Activated CD4-positive, CD25-positive, alpha-beta regulatory T cell treated with anti-CD3 and anti-CD28 coated beads, Interleukin-2, amount 50 U/mL, for 72 hours (primary cell): ENCODE measurements around the gene ZPBP2.
"Not testable (repeated sequence)": the region's sequence is repeated elsewhere in the genome, so short reads cannot be mapped to it uniquely, and the experiment has no call there.

Source experiments
- DNase-seq: peaks from one replicate; pipeline ENCODE4 v3.0.0; 2021

ZPBP2 gene, protein sequence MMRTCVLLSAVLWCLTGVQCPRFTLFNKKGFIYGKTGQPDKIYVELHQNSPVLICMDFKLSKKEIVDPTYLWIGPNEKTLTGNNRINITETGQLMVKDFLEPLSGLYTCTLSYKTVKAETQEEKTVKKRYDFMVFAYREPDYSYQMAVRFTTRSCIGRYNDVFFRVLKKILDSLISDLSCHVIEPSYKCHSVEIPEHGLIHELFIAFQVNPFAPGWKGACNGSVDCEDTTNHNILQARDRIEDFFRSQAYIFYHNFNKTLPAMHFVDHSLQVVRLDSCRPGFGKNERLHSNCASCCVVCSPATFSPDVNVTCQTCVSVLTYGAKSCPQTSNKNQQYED

DNA sequence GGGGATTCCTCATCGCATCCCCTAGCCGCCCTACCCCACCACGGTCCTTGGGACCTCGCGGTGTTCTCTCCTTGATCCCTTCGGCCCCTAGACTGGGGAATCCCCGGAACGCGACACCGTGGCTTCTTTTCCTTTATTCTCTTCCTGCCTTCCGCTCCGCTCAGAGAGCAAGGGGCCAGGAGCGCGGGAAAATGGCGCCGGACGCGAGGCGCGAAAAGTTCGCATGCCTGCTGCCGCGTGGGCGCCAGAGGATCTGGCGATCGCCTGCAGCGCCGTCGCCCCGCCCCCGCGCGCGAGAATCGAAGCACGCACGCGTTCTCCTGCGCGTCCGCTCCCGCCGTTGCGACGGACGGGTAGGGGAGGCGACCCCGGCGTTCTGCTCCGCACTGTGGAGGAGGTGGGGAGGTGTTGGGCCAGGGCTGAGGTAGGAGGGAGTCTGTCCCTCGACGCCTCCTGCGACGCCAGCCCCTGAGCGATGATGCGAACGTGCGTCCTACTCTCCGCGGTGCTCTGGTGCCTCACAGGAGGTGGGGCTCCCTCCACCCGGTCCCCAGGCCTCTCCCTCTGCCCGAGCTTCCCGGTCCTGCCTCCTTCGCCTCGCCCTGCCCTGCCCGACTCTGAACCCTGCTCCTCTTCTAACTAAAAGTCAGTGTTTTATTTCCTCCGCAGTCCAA lies at the start of gene ZPBP2:
Gene ZPBP2 (plus strand): TSS at position 323 of the 674 bp plus-strand sequence. CDS start 153 bp downstream, at position 476.
- peak; percentile 66 for DNase-seq

DNA sequence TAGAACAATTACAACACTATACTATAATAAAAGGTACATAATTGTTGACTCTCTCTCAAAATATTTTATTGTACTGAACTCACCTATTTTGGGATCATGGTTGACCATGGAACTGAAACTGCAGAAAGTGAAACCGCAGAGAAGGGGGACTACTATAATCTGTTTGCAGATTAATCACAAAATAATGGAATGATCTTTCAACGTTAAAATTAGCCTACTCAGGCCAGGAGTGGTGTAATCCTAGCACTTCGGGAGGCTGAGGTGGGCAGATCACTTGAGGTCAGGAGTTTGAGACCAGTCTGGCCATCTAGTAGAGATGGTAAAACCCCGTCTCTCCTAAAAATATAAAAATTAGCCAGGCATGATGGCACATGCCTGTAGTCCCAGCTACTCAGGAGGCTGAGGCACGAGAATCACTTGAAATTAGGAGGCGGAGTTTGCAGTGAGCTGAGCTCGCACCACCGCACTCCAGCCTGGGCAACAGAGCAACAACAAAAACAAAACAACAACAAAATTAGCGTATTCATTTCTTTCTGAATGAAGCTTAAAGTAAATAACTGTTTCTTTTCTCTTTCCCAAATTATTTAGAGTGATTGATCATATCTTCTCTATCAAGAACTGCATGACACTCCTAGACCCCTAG lies 49.5 kb upstream of the ZPBP2 start:
- no peak for DNase-seq

DNA sequence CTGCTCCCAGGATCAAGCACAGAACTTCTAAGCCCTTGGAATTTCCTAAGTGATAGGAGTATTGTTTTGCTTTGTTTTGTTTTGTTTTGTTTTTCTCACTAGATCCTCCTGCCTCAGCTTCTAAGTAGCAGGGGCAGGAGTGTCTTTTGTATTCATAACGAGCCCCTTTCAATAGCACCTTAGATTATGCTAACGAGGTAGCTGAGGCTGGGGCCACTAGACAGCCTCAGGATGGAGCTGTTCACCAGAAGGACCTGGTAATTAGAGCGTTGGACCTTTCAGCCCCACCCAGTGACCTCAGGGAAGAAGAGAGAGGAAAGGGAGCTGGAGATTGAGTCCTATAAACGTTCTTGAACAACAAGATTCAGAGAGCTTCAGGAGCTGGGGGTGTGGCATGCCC lies 47.5 kb upstream of the ZPBP2 start:
- DNase-seq, result no peak

DNA sequence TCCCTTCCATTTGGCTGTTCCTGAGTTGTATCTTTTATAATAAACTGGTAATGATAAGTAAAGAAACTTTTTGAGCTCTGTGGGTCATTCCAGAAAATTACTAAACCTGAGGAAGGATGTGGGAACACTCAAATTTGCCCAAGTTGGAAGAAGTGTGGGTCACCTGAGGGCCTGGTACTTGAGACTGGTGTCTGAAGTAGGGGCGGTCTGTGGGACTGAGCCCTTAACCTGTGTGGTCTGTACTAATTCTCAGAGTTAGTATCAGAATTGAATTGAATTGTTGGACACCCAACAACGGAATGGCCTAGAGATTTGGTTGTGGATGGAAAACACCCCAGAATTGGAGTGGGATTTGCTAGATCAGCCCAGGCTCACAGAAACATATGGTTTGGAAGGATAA lies 47.0 kb upstream of the ZPBP2 start:
- no peak for DNase-seq

DNA sequence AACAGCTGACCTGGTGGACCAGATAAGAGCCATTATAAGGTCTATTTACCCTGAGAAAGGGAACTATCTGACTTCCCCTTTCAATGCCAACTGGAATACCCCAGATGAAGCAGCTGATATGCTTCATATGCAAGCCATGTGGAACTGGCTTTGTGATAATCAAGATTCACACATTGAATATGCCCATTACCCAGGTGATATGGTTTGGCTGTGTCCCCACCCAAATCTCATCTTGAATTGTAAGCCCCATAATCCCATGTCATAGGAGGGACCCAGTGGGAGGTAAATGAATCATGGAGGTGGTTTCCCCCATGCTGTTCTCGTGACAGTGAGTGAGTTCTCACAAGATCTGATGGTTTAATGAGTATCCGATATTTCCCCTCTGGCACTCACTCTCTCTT lies 46.0 kb upstream of the ZPBP2 start:
- no peak for DNase-seq

DNA sequence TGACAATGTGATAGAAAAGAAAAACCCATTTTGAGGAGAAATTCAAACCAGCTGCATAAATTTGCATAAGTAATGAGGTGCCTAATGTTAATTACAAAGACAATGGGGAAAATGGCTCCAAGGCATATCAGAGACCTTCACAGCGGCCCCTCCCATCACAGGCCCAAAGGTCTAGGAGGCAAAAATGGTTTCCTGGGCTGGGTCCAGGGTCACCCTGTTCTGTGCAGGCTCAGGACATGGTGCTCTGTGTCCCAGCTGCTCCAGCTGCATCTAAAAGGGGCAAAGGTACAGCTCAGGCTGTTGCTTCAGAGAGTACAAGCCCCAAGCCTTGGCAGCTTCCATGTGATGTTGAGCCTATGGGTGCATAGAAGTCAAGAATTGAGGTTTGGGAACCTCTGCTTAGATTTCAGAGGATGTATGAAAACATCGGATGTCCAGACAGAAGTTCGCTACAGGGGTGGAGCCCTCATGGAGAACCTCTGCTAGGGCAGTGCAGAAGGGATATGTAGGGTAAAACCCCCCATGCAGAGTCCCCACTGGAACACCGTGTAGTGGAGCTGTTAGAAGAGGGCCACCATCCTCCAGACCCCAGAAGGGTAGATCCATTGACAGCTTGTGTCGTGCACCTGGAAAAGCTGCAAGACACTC lies 44.5 kb upstream of the ZPBP2 start:
- DNase-seq, result no peak

DNA sequence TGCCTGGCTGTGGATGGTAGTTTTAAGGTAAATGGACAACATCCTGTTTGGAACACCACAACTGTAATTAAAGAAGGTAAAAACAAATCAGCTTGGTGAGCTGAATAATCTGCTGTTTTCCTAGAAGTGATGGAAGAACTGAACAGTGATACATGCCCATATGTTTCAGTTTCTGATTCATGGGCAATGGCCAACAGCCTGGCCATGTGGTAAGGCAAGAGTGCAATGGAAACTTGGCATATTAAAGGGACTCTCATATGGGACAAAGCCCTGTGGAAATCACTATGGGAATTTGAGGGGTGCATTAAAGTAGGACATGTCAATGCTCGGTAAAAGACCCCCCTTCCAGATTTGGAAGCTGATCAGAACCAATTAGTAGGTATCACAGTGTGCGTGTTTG lies 41.7 kb upstream of the ZPBP2 start:
- DNase-seq, result no peak

DNA sequence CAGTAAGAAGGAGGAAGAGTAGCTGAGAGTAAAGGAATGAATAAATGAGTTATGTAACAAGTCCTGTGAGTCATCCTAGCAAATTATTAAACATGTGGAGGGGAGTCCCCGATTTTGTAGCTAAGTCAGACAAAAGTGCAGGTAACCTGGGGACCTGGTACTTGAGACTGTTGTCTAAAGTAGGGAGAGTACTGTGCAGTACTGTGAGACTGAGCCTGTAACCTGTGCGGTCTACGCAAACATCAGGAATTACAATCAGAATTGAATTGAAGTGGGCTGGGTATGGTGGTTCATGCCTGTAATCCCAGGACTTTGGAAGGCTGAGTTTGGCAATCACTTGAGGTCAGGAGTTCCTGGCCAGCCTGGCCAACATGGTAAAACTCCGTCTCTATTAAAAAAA lies 39.6 kb upstream of the ZPBP2 start:
- DNase-seq, result no peak

DNA sequence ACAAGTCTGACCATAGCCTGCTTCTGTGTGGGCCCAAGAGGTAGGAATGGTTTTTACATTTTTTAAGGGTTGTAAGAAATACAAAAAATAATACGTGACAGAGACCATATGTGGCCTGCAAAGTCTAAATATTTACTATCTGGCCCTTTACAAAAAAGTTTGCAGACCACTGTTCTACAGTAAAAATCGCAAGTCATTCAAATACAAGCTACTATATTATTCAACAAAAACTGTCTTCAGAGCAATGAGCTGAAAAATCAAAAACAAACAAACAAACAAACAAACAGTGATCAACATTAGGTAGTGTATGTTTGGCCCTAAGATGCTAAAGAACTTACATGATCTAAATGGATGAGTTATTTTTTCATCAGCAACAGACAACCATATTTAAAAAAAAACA lies 36.4 kb upstream of the ZPBP2 start:
- DNase-seq, result no peak

DNA sequence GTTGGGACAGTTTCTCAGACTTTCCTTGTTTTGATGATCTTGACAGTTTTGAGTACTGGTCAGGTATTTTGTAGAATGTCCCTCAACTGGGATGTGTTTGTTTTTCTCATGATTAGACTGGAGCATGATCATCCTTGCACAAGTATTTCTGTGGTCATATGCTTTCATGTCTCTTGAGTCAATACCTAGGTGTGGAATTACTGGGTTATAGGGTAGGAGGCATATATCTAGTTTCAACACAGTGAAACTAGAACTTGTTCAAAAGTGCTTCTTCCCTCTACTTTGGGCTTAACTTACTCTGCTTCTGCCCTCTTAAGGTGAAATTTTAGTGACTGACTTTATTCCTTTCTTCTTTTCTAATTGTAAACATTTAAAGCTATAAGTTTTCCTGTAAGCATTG lies 34.0 kb upstream of the ZPBP2 start:
- no peak for DNase-seq

DNA sequence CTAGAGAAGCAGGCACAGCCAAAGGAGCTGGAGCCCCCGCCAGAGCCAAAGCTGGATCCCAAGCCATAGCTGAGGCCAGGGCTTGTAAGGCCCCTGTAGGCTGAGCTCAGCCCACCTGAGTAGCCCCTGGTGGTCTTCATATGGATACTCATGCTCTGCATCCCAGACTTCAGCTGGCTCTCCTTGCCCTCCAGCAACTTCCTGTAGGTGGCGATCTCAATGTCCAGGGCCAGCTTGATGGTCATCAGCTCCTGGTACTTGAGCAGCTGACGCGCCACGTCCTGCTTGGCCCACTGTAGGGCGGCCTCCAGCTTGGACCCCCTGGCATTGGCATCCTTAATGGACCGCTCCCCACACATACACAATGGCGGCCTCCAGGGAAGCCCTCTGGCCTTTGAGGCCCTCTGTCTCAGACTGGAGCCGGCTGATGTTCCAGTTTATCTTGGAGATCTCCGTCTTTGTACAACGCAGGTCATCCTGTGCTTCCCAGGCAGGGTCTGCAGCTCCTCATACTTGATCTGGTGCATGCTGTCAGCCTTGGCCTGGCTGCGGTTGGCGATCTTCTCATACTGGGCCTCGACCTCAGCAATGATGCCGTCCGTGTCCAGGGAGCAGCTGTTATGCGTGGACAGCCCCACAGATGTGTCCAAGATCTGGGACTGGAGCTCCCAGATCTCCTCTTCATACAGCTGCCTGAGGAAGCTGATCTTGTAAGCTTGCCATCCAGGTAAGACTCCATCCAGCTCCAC lies 32.8 kb upstream of the ZPBP2 start:
- no peak for DNase-seq

DNA sequence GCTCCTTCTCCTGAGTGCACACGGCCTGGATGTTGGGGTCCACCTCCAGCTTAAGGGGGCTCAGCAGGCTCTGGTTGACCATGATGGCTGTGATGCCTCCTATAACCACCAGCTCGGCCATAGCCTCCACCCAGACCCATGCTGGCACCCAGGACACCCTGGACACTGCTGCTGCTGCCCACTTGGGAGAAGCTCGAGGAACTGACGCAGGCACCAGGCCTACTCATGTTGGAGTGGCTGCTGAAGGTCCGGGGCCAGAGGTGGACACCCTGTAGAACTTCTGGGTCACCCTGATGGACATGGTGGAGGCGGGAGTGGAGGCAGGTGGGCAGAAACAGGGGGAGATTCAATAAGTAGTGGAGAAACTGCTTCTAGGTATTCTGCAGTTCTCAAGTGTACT lies 31.9 kb upstream of the ZPBP2 start:
- DNase-seq, result no peak

DNA sequence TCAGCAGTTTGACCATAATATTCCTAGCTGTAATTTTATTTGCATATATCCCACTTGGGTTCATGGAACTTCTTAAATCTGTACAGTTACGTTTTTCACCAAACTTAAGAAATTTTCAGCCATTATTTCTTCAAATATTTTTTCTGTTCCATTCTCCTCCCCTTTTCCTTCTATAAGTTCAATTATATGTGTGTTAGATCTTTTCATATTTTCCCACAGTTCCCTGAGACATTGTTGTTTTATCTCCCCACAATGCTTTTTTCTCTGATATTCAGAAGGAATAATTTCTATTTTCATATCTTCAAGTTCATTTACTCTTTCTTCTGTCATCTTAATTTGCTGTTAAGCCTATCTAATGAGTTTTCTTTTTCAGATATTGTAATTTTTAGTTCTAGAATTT lies 29.9 kb upstream of the ZPBP2 start:
- no peak for DNase-seq

DNA sequence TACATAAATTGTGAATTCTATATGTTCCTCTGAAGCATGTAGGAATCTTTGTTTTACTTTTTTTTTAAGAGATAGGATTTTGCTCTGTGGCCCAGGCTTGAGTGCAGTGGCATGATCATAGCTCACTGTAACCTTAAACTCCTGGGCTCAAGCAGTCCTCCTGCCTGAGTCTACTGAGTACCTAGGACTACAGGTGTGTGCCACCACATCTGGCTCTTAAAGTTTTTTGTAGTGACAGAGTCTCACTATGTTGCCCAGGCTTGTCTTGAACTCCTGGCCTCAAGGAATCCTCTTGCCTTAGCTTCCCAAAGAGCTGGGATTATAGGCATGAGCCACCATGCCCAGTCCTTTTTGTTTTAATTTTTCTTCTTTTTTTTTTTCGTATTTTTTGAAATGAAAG lies 29.2 kb upstream of the ZPBP2 start:
- DNase-seq, result no peak

DNA sequence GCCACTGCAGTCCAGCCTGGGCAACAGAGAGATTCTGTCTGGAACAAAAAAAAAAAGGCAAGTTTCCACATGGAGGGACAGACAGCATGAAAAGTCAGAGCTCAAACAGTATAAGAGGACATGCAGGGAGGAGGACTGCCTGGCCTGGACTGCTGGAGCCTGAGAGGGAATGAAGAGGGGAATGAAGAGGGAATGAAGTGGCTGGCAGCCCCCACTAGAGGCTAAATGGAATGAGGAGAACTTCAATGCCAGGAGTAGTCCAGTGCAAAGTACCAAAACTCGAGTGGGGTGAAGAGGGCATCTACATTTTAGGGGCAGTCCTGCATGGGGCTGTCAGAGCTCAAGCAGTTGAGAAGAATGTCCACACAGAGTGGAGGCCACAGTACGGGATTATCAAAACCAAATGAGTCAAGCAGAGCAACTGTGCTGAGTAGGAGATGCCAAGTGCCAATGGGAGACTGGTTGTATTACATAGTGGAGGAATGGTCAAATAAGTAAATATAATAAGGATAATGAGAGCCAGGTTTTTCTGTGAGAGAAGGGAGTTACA lies 26.8 kb upstream of the ZPBP2 start:
- DNase-seq, result no peak

DNA sequence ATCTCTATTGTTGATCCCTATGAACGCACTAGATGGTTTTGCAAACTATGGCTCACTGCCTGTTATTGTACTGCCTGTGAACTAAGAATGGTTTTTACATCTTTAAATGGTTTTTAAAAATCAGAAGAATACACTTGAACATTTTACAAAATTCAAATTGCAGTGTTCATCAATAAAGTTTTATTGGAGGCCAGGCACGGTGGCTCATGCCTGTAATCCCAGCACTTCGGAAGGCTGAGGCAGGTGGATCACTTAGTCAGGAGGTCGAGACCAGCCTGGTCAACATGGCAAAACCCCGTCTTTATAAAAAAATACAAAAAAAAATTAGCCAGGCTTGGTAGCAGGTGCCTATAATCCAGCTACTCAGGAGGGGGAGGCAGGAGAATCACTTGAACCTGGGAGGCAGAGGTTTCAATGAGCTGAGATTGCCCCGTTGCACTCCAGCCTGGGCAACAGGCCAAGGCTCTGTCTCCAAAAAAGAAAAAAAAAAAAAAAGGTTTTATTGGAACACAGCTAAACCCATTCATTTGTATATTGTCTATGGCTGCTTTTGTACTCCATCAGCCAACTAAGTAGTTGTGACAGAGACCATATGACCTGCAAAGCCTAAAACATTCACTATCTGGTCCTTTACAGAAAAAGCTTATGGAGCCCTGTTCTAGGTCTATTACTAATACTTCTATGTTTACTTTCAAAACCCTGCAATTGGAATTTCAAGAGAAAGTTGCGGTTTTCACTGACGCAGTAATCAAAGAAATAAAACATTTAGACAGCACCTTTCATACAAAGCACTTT lies 22.8 kb upstream of the ZPBP2 start:
- DNase-seq, result no peak

DNA sequence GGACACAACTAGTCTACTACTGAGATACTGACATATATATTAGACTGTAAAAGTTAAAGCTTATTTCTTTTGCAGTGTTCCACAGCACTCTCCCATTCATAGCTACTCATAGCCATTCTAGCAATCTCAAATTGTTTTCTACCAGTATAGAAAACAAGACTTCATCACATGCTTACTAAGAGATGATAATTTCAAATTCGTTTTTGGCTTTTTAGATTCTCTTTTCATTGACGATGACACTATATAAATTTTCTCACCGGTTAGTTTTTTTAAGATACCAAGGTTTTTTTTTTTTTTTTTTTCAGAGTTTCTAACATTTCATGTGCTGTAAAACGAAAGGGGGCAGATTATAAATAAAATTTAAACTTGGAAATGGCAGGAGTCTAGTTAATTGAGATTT lies 21.8 kb upstream of the ZPBP2 start:
- no peak for DNase-seq

DNA sequence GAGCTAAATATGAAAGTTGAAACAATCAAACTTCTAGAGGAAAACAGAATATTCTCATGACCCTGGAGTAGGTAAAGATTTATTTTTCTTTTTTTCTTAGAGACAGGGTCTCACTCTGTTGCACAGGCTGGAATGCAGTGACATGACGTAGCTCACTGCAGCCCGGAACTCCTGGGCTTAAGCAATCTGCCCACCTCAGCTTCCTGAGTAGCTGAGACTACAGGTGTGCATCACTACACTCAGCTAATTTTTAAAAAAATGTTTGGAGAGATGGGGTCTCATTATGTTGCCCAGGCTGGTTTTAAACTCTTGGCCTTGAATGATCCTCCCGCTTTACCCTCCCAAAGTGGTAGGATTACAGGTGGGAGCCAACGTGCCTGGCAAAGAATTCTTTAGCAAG lies 19.4 kb upstream of the ZPBP2 start:
- DNase-seq, result no peak

DNA sequence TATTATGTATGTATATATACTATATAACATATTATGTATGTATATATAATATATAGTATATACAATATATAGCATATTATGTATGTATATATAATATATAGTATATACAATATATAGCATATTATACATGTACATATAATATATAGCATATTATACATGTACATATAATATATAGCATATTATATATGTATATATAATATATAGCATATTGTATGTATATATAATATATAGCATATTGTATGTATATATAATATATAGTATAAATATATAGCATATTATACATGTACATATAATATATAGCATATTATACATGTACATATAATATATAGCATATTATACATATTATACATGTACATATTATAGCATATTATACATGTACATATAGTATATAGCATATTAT lies 17.8 kb upstream of the ZPBP2 start:
- not testable (repeated sequence) for DNase-seq

DNA sequence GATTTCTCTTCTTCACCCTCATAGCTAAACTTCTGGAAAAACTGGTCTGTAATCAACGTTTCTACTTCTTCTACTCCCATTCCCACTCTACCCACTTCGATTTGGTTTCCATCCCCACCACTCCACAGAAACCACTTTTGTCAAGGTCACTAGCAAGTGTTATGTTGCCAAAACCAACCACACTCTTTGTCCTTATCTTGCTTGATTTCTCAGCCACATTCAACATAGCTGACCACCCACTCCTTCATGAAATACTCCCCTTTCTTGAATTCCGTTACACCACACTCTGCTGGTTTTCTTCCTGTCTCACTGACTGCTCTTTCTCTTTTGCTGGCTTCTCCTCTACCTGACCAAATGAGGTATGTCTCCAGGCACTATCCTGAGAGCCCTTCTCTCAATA lies 15.8 kb upstream of the ZPBP2 start:
- DNase-seq, result no peak

DNA sequence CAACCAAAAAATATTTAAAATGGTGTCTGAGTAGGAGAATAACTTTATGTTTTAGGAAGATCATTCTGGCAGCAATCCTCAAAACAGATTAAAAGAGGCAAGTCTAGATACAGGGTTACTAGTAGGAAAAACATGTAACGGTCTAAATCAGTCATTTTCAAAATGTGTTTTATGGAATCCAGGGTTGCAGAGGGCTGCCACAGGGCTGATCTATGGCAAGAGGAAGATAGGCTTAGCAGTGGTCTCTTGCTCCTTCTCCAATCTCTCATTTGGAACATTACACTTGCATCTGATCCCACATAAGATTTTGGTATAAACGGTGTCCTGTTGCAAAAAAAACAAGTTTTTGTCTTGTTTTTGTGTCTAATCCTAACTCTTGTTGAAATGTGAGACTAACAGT lies 13.1 kb upstream of the ZPBP2 start:
- no peak for DNase-seq
